Hindlimb muscle (tissue), 1 donor: ENCODE results near the gene NOD1. TPM values are rescaled to one million over a fixed set of nuclear protein-coding genes. Genes with fewer than 3 reads are reported as not detected.
"Not testable (repeated sequence)": the region's sequence is repeated elsewhere in the genome, so short reads cannot be mapped to it uniquely, and the experiment has no call there.

ENCODE experiments used
- DNase-seq: peaks from one replicate; pipeline ENCODE4 v3.0.0-alpha.2; 2013
- polyA plus RNA-seq: library from polyadenylated mRNA; unstranded; fragments of 120-200 nt; gene quantifications from one replicate; pipeline ENCODE4 v1.2.1, GENCODE V29; 2013; ENCODE audit not compliant: insufficient read length

Gene NOD1
- polyA plus RNA-seq, 1 donor = 20.9 TPM

GRCh38 chr7:30503274-30504212 lies 25.0 kb upstream of the NOD1 start:
- DNase-seq = no peak

- no peak for DNase-seq
Observed at GRCh38 chr7:30502470-30503251, 24.1 kb upstream of the NOD1 start.

GRCh38 chr7:30501264-30501663 lies 22.7 kb upstream of the NOD1 start:
- DNase-seq = no peak

GRCh38 chr7:30493228-30493627 lies 14.6 kb upstream of the NOD1 start:
- no peak for DNase-seq

GRCh38 chr7:30491417-30491816 lies 12.8 kb upstream of the NOD1 start:
- DNase-seq = no peak

- no peak for DNase-seq
Observed at GRCh38 chr7:30487371-30487770, 8.8 kb upstream of the NOD1 start.

GRCh38 chr7:30485667-30486066 lies 7.1 kb upstream of the NOD1 start:
- no peak for DNase-seq

- DNase-seq = not testable (repeated sequence)
Observed at GRCh38 chr7:30481416-30481815, 2.8 kb upstream of the NOD1 start.

GRCh38 chr7:30479202-30480120 lies 877 bp upstream of the NOD1 start:
- DNase-seq = no peak

- no peak for DNase-seq
Observed at GRCh38 chr7:30476459-30477145, 2.0 kb downstream of the NOD1 start.

- DNase-seq = no peak
Observed at GRCh38 chr7:30475580-30475979, 3.0 kb downstream of the NOD1 start.

GRCh38 chr7:30474893-30475292 lies 3.7 kb downstream of the NOD1 start:
- no peak for DNase-seq

- no peak for DNase-seq
Observed at GRCh38 chr7:30474485-30474884, 4.1 kb downstream of the NOD1 start.

- no peak for DNase-seq
Observed at GRCh38 chr7:30473903-30474302, 4.7 kb downstream of the NOD1 start.

GRCh38 chr7:30472784-30473775 lies 5.5 kb downstream of the NOD1 start:
- no peak for DNase-seq

- no peak for DNase-seq
Observed at GRCh38 chr7:30472081-30472783, 6.4 kb downstream of the NOD1 start.

GRCh38 chr7:30471205-30471604 lies 7.4 kb downstream of the NOD1 start:
- no peak for DNase-seq

- DNase-seq = no peak
Observed at GRCh38 chr7:30470771-30471170, 7.8 kb downstream of the NOD1 start.

- no peak for DNase-seq
Observed at GRCh38 chr7:30470163-30470770, 8.3 kb downstream of the NOD1 start.
